Mesothelial cell of epicardium (in vitro differentiated cells): Measurements from ENCODE around the gene HSPA12B. TPM values are rescaled to one million over a fixed set of nuclear protein-coding genes. Genes with fewer than 3 reads are reported as not detected.

ENCODE experiments used
- DNase-seq, 2 experiments: peaks; one replicate each; pipeline ENCODE4 v3.0.0; 2021; ENCODE audit warnings: low spot score in 2 of 2; ENCODE audit not compliant: unreplicated experiment in 2 of 2
- H3K27ac Mint-ChIP-seq: 2 replicates; pipeline ENCODE4 v1.8.0; 2021; ENCODE audit warnings: mixed read lengths
- H3K27me3 Mint-ChIP-seq: 2 replicates; pipeline ENCODE4 v1.8.0; 2021; ENCODE audit warnings: low read depth, mixed read lengths
- H3K36me3 Mint-ChIP-seq: 2 replicates; pipeline ENCODE4 v1.8.0; 2021; ENCODE audit warnings: mixed read lengths
- H3K4me1 Mint-ChIP-seq: 2 replicates; pipeline ENCODE4 v1.8.0; 2021; ENCODE audit warnings: mixed read lengths
- H3K4me3 Mint-ChIP-seq: 2 replicates; pipeline ENCODE4 v1.8.0; 2021; ENCODE audit warnings: mild to moderate bottlenecking, moderate library complexity, mixed read lengths
- H3K9me3 Mint-ChIP-seq: 2 replicates; pipeline ENCODE4 v1.8.0; 2021; ENCODE audit warnings: mixed read lengths
- CTCF ChIP-seq: fragments of 200-600 bp; sonication (generic); IDR thresholded peaks from one replicate; pipeline ENCODE4 v1.5.0; 2021; ENCODE audit warnings: antibody characterized with exemption; ENCODE audit not compliant: unreplicated experiment
- total RNA-seq: library from RNA; stranded (reverse); gene quantifications from 3 replicates; pipeline ENCODE4 v1.2.1, GENCODE V29; 2021

Gene HSPA12B
- total RNA-seq, 1 donor from 2014 or later = 13.0 TPM

GRCh38 chr20:3798373-3798768 lies 65.9 kb downstream of the HSPA12B start:
- no peaks in the 10 kb centered on the region for H3K27me3 Mint-ChIP-seq
- H3K36me3 Mint-ChIP-seq = peaks cover 14% of the 10 kb centered on the region
- no peak overlapping the region for H3K4me3 Mint-ChIP-seq
- peak overlapping the region; percentile 66 for H3K27ac Mint-ChIP-seq
- TF ChIP-seq CTCF = no peak
- H3K4me1 Mint-ChIP-seq = peaks cover 44% of the 10 kb centered on the region
- DNase-seq = no peak
- no peaks in the 10 kb centered on the region for H3K9me3 Mint-ChIP-seq

GRCh38 chr20:3798908-3799248 lies 66.4 kb downstream of the HSPA12B start:
- no peak for DNase-seq
- H3K27ac Mint-ChIP-seq = no peak overlapping the region
- H3K4me1 Mint-ChIP-seq = peaks cover 44% of the 10 kb centered on the region
- H3K27me3 Mint-ChIP-seq = no peaks in the 10 kb centered on the region
- no peaks in the 10 kb centered on the region for H3K9me3 Mint-ChIP-seq
- H3K4me3 Mint-ChIP-seq = no peak overlapping the region
- peaks cover 20% of the 10 kb centered on the region for H3K36me3 Mint-ChIP-seq
- no peak for TF ChIP-seq CTCF

- peaks cover 41% of the 10 kb centered on the region for H3K4me1 Mint-ChIP-seq
- H3K4me3 Mint-ChIP-seq = no peak overlapping the region
- H3K27me3 Mint-ChIP-seq = no peaks in the 10 kb centered on the region
- peaks cover 20% of the 10 kb centered on the region for H3K36me3 Mint-ChIP-seq
- no peaks in the 10 kb centered on the region for H3K9me3 Mint-ChIP-seq
- no peak for TF ChIP-seq CTCF
- DNase-seq = no peak
- peak overlapping the region; percentile 90 for H3K27ac Mint-ChIP-seq
These were observed 67.9 kb downstream of the HSPA12B start for GRCh38 chr20:3800256-3800877.

GRCh38 chr20:3800878-3801260 lies 68.4 kb downstream of the HSPA12B start:
- H3K9me3 Mint-ChIP-seq = no peaks in the 10 kb centered on the region
- no peak for TF ChIP-seq CTCF
- H3K4me1 Mint-ChIP-seq = peaks cover 36% of the 10 kb centered on the region
- no peak for DNase-seq
- H3K27ac Mint-ChIP-seq = no peak overlapping the region
- no peak overlapping the region for H3K4me3 Mint-ChIP-seq
- no peaks in the 10 kb centered on the region for H3K27me3 Mint-ChIP-seq
- H3K36me3 Mint-ChIP-seq = peaks cover 20% of the 10 kb centered on the region

- TF ChIP-seq CTCF = no peak
- DNase-seq = no peak
- peaks cover 20% of the 10 kb centered on the region for H3K36me3 Mint-ChIP-seq
- no peaks in the 10 kb centered on the region for H3K27me3 Mint-ChIP-seq
- no peak overlapping the region for H3K27ac Mint-ChIP-seq
- H3K9me3 Mint-ChIP-seq = no peaks in the 10 kb centered on the region
- peaks cover 35% of the 10 kb centered on the region for H3K4me1 Mint-ChIP-seq
- no peak overlapping the region for H3K4me3 Mint-ChIP-seq
These were observed 68.8 kb downstream of the HSPA12B start for GRCh38 chr20:3801299-3801698.

GRCh38 chr20:3801846-3802245 lies 69.4 kb downstream of the HSPA12B start:
- TF ChIP-seq CTCF = no peak
- no peak overlapping the region for H3K4me3 Mint-ChIP-seq
- no peaks in the 10 kb centered on the region for H3K27me3 Mint-ChIP-seq
- DNase-seq = no peak
- no peak overlapping the region for H3K27ac Mint-ChIP-seq
- no peaks in the 10 kb centered on the region for H3K9me3 Mint-ChIP-seq
- peaks cover 36% of the 10 kb centered on the region for H3K4me1 Mint-ChIP-seq
- H3K36me3 Mint-ChIP-seq = peaks cover 20% of the 10 kb centered on the region
